BLaER1 treated with 17β-estradiol and CSF1 and Interleukin-3, amounts not matched to agents 10 nM and 100 nM (cell line): ENCODE measurements around the gene CDK12.
"Not testable (repeated sequence)": the region's sequence is repeated elsewhere in the genome, so short reads cannot be mapped to it uniquely, and the experiment has no call there.

Source experiments
- H3K27ac ChIP-seq, 11 experiments: shearing (Covaris generic); formaldehyde crosslinking; 2 replicates each; pipeline ENCODE4 v1.8.1; 2022
- H3K27me3 ChIP-seq, 11 experiments: shearing (Covaris generic); formaldehyde crosslinking; 2 replicates each; pipeline ENCODE4 v1.8.1; 2022
- H3K36me3 ChIP-seq, 11 experiments: shearing (Covaris generic); formaldehyde crosslinking; 2 replicates each; pipeline ENCODE4 v1.8.1; 2022
- H3K4me1 ChIP-seq, 10 experiments: shearing (Covaris generic); formaldehyde crosslinking; 2 replicates each; pipeline ENCODE4 v1.8.1; 2022
- H3K4me2 ChIP-seq, 11 experiments: shearing (Covaris generic); formaldehyde crosslinking; 2 replicates each; pipeline ENCODE4 v1.8.1; 2022
- H3K4me3 ChIP-seq, 10 experiments: shearing (Covaris generic); formaldehyde crosslinking; 2 replicates each; pipeline ENCODE4 v1.8.1; 2022
- H3K9ac ChIP-seq, 11 experiments: shearing (Covaris generic); formaldehyde crosslinking; 2 replicates each; pipeline ENCODE4 v1.8.1; 2022
- H3K9me3 ChIP-seq, 11 experiments: shearing (Covaris generic); formaldehyde crosslinking; replicated peaks in 1 of 11; 2 replicates each; pipeline ENCODE4 v1.8.1; 2022
- H4K20me1 ChIP-seq, 11 experiments: shearing (Covaris generic); formaldehyde crosslinking; 2 replicates each; pipeline ENCODE4 v1.8.1; 2022
- Cebpa-rat ChIP-seq, 11 experiments: shearing (Covaris generic); IDR thresholded peaks; 2 replicates each; pipeline ENCODE4 v1.8.1; 2022

CDK12 gene

GRCh38 chr17:39485555-39485954 is 24.3 kb downstream of the CDK12 start:
- no peak overlapping the region for H3K4me2 ChIP-seq
- H3K9ac ChIP-seq: no peak overlapping the region
- H3K4me3 ChIP-seq: no peak overlapping the region
- no peaks in the 10 kb centered on the region for H3K9me3 ChIP-seq
- no peak for TF ChIP-seq Cebpa-rat (IDR thresholded peaks at IDR 0.05)
- peaks cover 23 to 100% (median 77%) of the 10 kb centered on the region in 11 experiments; a peak in 20 of 22 replicates for H4K20me1 ChIP-seq
- no peaks in the 10 kb centered on the region for H3K27me3 ChIP-seq
- H3K36me3 ChIP-seq: peaks cover 81 to 100% (median 96%) of the 10 kb centered on the region in 11 experiments
- H3K27ac ChIP-seq: no peak overlapping the region
- H3K4me1 ChIP-seq: peaks cover 0 to 2% (median 0%) of the 10 kb centered on the region in 10 experiments; a peak in 1 of 20 replicates

- Histone ChIP-seq H3K36me3 (peaks cover 83 to 100% (median 96%) of the 10 kb centered on the region in 11 experiments), H3K4me1 (peaks cover 0 to 2% (median 0%) of the 10 kb centered on the region in 10 experiments; a peak in 1 of 20 replicates), H3K4me2 (no peak overlapping the region), H3K27me3 (no peaks in the 10 kb centered on the region), H4K20me1 (peaks cover 23 to 95% (median 70%) of the 10 kb centered on the region in 11 experiments; a peak in 20 of 22 replicates), H3K27ac (no peak overlapping the region), H3K9ac (no peak overlapping the region), H3K9me3 (no peaks in the 10 kb centered on the region), H3K4me3 (no peak overlapping the region)
- no peak for TF ChIP-seq Cebpa-rat (IDR thresholded peaks at IDR 0.05)
Observed at GRCh38 chr17:39486242-39486641, 25.0 kb downstream of the CDK12 start.

GRCh38 chr17:39487490-39487889 is 26.2 kb downstream of the CDK12 start:
- peaks cover 83 to 100% (median 98%) of the 10 kb centered on the region in 11 experiments for H3K36me3 ChIP-seq
- H3K27ac ChIP-seq, H3K4me2 ChIP-seq, H3K4me3 ChIP-seq, H3K9ac ChIP-seq, H3K4me1 ChIP-seq, H3K27me3 ChIP-seq, H3K9me3 ChIP-seq: not testable (repeated sequence)
- H4K20me1 ChIP-seq: peaks cover 23 to 83% (median 58%) of the 10 kb centered on the region in 11 experiments; a peak in 20 of 22 replicates

- Histone ChIP-seq H3K9ac (no peak overlapping the region), H3K4me1 (peaks cover 0 to 2% (median under 1%) of the 10 kb centered on the region in 10 experiments; a peak in 5 of 20 replicates), H3K36me3 (peaks cover 83 to 100% (median 98%) of the 10 kb centered on the region in 11 experiments), H4K20me1 (peaks cover 21 to 78% (median 56%) of the 10 kb centered on the region in 11 experiments; a peak in 20 of 22 replicates), H3K9me3 (no peaks in the 10 kb centered on the region), H3K4me3 (no peak overlapping the region), H3K27ac (no peak overlapping the region), H3K4me2 (no peak overlapping the region), H3K27me3 (no peaks in the 10 kb centered on the region)
- no peak for TF ChIP-seq Cebpa-rat (IDR thresholded peaks at IDR 0.05)
Observed at GRCh38 chr17:39487946-39488345, 26.7 kb downstream of the CDK12 start.

- not testable (repeated sequence) for H3K9me3 ChIP-seq, H3K4me2 ChIP-seq, H3K27ac ChIP-seq, H3K27me3 ChIP-seq, H3K9ac ChIP-seq, H3K4me3 ChIP-seq
- H4K20me1 ChIP-seq: peaks cover 9 to 77% (median 42%) of the 10 kb centered on the region in 11 experiments; a peak in 17 of 22 replicates
- peaks cover 0 to 11% (median 8%) of the 10 kb centered on the region in 10 experiments; a peak in 10 of 20 replicates for H3K4me1 ChIP-seq
- peaks cover 95 to 100% (median 97%) of the 10 kb centered on the region in 11 experiments for H3K36me3 ChIP-seq
Observed at GRCh38 chr17:39496921-39497320, 35.6 kb downstream of the CDK12 start.

GRCh38 chr17:39507511-39507910 is 46.2 kb downstream of the CDK12 start:
- Histone ChIP-seq H3K36me3 (peaks cover 95 to 100% (median 98%) of the 10 kb centered on the region in 11 experiments), H3K4me2 (no peak overlapping the region), H4K20me1 (peaks cover 13 to 46% (median 32%) of the 10 kb centered on the region in 11 experiments; a peak in 18 of 22 replicates), H3K9me3 (no peaks in the 10 kb centered on the region), H3K27ac (no peak overlapping the region), H3K9ac (no peak overlapping the region), H3K27me3 (no peaks in the 10 kb centered on the region), H3K4me1 (no peaks in the 10 kb centered on the region), H3K4me3 (no peak overlapping the region)
- no peak for TF ChIP-seq Cebpa-rat (IDR thresholded peaks at IDR 0.05)

- H3K4me3 ChIP-seq: no peak overlapping the region
- no peaks in the 10 kb centered on the region for H3K9me3 ChIP-seq
- H3K4me1 ChIP-seq: no peaks in the 10 kb centered on the region
- H3K9ac ChIP-seq: no peak overlapping the region
- no peak for TF ChIP-seq Cebpa-rat (IDR thresholded peaks at IDR 0.05)
- H3K36me3 ChIP-seq: peaks cover 93 to 99% (median 98%) of the 10 kb centered on the region in 11 experiments
- no peaks in the 10 kb centered on the region for H3K27me3 ChIP-seq
- no peak overlapping the region for H3K4me2 ChIP-seq
- H4K20me1 ChIP-seq: peaks cover 9 to 43% (median 25%) of the 10 kb centered on the region in 11 experiments; a peak in 18 of 22 replicates
- no peak overlapping the region for H3K27ac ChIP-seq
Observed at GRCh38 chr17:39508987-39509386, 47.7 kb downstream of the CDK12 start.

GRCh38 chr17:39513309-39513708 is 52.0 kb downstream of the CDK12 start:
- Histone ChIP-seq H3K27me3 (no peaks in the 10 kb centered on the region), H3K4me3 (no peak overlapping the region), H3K4me2 (no peak overlapping the region), H3K4me1 (no peaks in the 10 kb centered on the region), H3K9ac (no peak overlapping the region), H3K36me3 (peaks cover 97 to 100% (median 99%) of the 10 kb centered on the region in 11 experiments), H3K9me3 (no peaks in the 10 kb centered on the region), H4K20me1 (peaks cover 2 to 58% (median 19%) of the 10 kb centered on the region in 11 experiments; a peak in 16 of 22 replicates), H3K27ac (no peak overlapping the region)
- TF ChIP-seq Cebpa-rat (IDR thresholded peaks at IDR 0.05): no peak

GRCh38 chr17:39513915-39514314 is 52.6 kb downstream of the CDK12 start:
- H3K9me3 ChIP-seq: no peaks in the 10 kb centered on the region
- H3K36me3 ChIP-seq: peaks cover 97 to 100% (median 99%) of the 10 kb centered on the region in 11 experiments
- H4K20me1 ChIP-seq: peaks cover 0 to 54% (median 17%) of the 10 kb centered on the region in 11 experiments; a peak in 15 of 22 replicates
- H3K4me3 ChIP-seq: no peak overlapping the region
- no peak overlapping the region for H3K4me2 ChIP-seq
- H3K27ac ChIP-seq: no peak overlapping the region
- no peaks in the 10 kb centered on the region for H3K4me1 ChIP-seq
- H3K9ac ChIP-seq: no peak overlapping the region
- H3K27me3 ChIP-seq: no peaks in the 10 kb centered on the region
- no peak for TF ChIP-seq Cebpa-rat (IDR thresholded peaks at IDR 0.05)

- Histone ChIP-seq H3K4me2 (no peak overlapping the region), H3K27ac (no peak overlapping the region), H3K27me3 (no peaks in the 10 kb centered on the region), H3K36me3 (peaks cover 99 to 100% (median 100%) of the 10 kb centered on the region in 11 experiments), H4K20me1 (peaks cover 0 to 52% (median 19%) of the 10 kb centered on the region in 11 experiments; a peak in 13 of 22 replicates), H3K4me1 (no peaks in the 10 kb centered on the region), H3K4me3 (no peak overlapping the region), H3K9ac (no peak overlapping the region), H3K9me3 (no peaks in the 10 kb centered on the region)
- no peak for TF ChIP-seq Cebpa-rat (IDR thresholded peaks at IDR 0.05)
Observed at GRCh38 chr17:39517224-39517623, 55.9 kb downstream of the CDK12 start.
